Effector CD4-positive, alpha-beta T cell (primary cell): Measurements from ENCODE around the gene MTOR.
"Not testable (repeated sequence)": the region's sequence is repeated elsewhere in the genome, so short reads cannot be mapped to it uniquely, and the experiment has no call there.

ENCODE experiments used
- DNase-seq: peaks from one replicate; pipeline ENCODE4 v3.0.0-alpha.2; 2020

MTOR gene

GRCh38 chr1:11100806-11101205, 161.5 kb downstream of the MTOR start:
- not testable (repeated sequence) for DNase-seq

- DNase-seq, result no peak
Measured at GRCh38 chr1:11100149-11100493, 162.2 kb downstream of the MTOR start.

GRCh38 chr1:11099310-11100148, 162.8 kb downstream of the MTOR start, which contains the start of gene EXOSC10:
Gene EXOSC10, minus strand, starts transcription at chr1:11099869. Its CDS starts 38 bp downstream, at chr1:11099831.
- peak; percentile 94 for DNase-seq

- no peak for DNase-seq
Measured at GRCh38 chr1:11098931-11099309, 163.4 kb downstream of the MTOR start.

- DNase-seq, result not testable (repeated sequence)
Measured at GRCh38 chr1:11083784-11084183, 178.6 kb downstream of the MTOR start.

GRCh38 chr1:11080931-11081330, 181.4 kb downstream of the MTOR start:
- DNase-seq, result no peak

- DNase-seq, result no peak
Measured at GRCh38 chr1:11078631-11079030, 183.7 kb downstream of the MTOR start.

- not testable (repeated sequence) for DNase-seq
Measured at GRCh38 chr1:11073398-11073797, 189.0 kb downstream of the MTOR start.

- DNase-seq, result no peak
Measured at GRCh38 chr1:11072216-11072917, 190.0 kb downstream of the MTOR start.

GRCh38 chr1:11071463-11072215, 190.7 kb downstream of the MTOR start:
- DNase-seq, result no peak

GRCh38 chr1:11070876-11071275, 191.5 kb downstream of the MTOR start:
- no peak for DNase-seq

- DNase-seq, result no peak
Measured at GRCh38 chr1:11068600-11069473, 193.5 kb downstream of the MTOR start.

- DNase-seq, result no peak
Measured at GRCh38 chr1:11067716-11068599, 194.4 kb downstream of the MTOR start.

- no peak for DNase-seq
Measured at GRCh38 chr1:11065796-11066195, 196.6 kb downstream of the MTOR start.

- no peak for DNase-seq
Measured at GRCh38 chr1:11064942-11065341, 197.4 kb downstream of the MTOR start.

- DNase-seq, result not testable (repeated sequence)
Measured at GRCh38 chr1:11063937-11064537, 198.3 kb downstream of the MTOR start.

- no peak for DNase-seq
Measured at GRCh38 chr1:11062965-11063401, 199.4 kb downstream of the MTOR start.

- no peak for DNase-seq
Measured at GRCh38 chr1:11061652-11062365, 200.5 kb downstream of the MTOR start.

GRCh38 chr1:11059968-11060830, 202.2 kb downstream of the MTOR start, which contains the start of gene SRM:
Gene SRM, minus strand, starts transcription at chr1:11060018. Its CDS starts 75 bp downstream, at chr1:11059943.
- peak; percentile 87 for DNase-seq
